C4-2B (cell line): ENCODE data around the gene IGLL5.
"Not testable (repeated sequence)": the region's sequence is repeated elsewhere in the genome, so short reads cannot be mapped to it uniquely, and the experiment has no call there.

Experiments
- H3K27ac ChIP-seq: fragments of 450-650 bp; 2 replicates; pipeline ENCODE4 v1.5.1; 2017
- CTCF ChIP-seq: fragments of 450-650 bp; conservative IDR thresholded peaks from 2 replicates; pipeline ENCODE4 v1.5.1; 2017; ENCODE audit warnings: mild to moderate bottlenecking
- ZFX ChIP-seq: fragments of 450-650 bp; IDR thresholded peaks from 2 replicates; pipeline ENCODE4 v1.6.1; 2017

Gene IGLL5

GRCh38 chr22:22901578-22902218 is 14.1 kb downstream of the IGLL5 start:
- H3K27ac ChIP-seq = no peak overlapping the region
- no peak for TF ChIP-seq ZFX
- TF ChIP-seq CTCF = no peak

- H3K27ac ChIP-seq = no peak overlapping the region
- TF ChIP-seq ZFX (no peak), CTCF (no peak)
These were observed 14.8 kb downstream of the IGLL5 start for GRCh38 chr22:22902247-22903001.

- H3K27ac ChIP-seq = no peak overlapping the region
- TF ChIP-seq ZFX (no peak), CTCF (no peak)
These were observed 15.8 kb downstream of the IGLL5 start for GRCh38 chr22:22903355-22903777.

- H3K27ac ChIP-seq = not testable (repeated sequence)
These were observed 16.2 kb downstream of the IGLL5 start for GRCh38 chr22:22903781-22904192.

GRCh38 chr22:22904736-22905135 is 17.1 kb downstream of the IGLL5 start:
- H3K27ac ChIP-seq = not testable (repeated sequence)

- not testable (repeated sequence) for H3K27ac ChIP-seq
These were observed 18.8 kb downstream of the IGLL5 start for GRCh38 chr22:22906391-22906790.

- no peak overlapping the region for H3K27ac ChIP-seq
- no peak for TF ChIP-seq CTCF
- TF ChIP-seq ZFX = no peak
These were observed 19.4 kb downstream of the IGLL5 start for GRCh38 chr22:22906907-22907550.

GRCh38 chr22:22907551-22908494 is 20.2 kb downstream of the IGLL5 start:
- TF ChIP-seq CTCF (no peak), ZFX (no peak)
- H3K27ac ChIP-seq = no peak overlapping the region
